Measurements from ENCODE around the gene INTS15.

DNA sequence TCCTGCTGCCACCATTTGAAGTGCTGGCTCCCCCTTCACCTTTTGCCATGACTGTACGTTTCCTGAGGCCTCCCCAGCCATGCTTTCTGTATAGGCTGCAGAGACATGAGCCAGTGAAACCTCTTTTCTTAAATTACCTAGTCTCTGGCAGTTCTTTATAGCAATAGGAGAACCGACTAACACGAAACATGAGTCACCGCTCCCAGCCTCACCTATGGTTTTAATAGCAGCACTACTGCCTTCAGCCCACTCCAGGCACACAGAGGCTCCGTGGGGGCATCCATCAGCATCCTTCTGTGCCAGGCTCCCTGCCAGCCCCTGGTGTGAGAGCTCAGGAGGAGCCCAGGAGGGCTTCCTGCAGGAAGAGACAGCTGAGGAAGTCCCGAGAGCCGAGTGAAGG is 41.8 kb downstream of the INTS15 start:
- TF ChIP-seq, protein P1, sequence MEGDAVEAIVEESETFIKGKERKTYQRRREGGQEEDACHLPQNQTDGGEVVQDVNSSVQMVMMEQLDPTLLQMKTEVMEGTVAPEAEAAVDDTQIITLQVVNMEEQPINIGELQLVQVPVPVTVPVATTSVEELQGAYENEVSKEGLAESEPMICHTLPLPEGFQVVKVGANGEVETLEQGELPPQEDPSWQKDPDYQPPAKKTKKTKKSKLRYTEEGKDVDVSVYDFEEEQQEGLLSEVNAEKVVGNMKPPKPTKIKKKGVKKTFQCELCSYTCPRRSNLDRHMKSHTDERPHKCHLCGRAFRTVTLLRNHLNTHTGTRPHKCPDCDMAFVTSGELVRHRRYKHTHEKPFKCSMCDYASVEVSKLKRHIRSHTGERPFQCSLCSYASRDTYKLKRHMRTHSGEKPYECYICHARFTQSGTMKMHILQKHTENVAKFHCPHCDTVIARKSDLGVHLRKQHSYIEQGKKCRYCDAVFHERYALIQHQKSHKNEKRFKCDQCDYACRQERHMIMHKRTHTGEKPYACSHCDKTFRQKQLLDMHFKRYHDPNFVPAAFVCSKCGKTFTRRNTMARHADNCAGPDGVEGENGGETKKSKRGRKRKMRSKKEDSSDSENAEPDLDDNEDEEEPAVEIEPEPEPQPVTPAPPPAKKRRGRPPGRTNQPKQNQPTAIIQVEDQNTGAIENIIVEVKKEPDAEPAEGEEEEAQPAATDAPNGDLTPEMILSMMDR (IDR thresholded peaks at IDR 0.05): no peak
- no peak for TF ChIP-seq ZFX (IDR thresholded peaks at IDR 0.05; ENCODE audit: borderline replicate concordance)

Data from 22Rv1 (cell line).